Measurements from ENCODE around the gene PLCB4.

DNA sequence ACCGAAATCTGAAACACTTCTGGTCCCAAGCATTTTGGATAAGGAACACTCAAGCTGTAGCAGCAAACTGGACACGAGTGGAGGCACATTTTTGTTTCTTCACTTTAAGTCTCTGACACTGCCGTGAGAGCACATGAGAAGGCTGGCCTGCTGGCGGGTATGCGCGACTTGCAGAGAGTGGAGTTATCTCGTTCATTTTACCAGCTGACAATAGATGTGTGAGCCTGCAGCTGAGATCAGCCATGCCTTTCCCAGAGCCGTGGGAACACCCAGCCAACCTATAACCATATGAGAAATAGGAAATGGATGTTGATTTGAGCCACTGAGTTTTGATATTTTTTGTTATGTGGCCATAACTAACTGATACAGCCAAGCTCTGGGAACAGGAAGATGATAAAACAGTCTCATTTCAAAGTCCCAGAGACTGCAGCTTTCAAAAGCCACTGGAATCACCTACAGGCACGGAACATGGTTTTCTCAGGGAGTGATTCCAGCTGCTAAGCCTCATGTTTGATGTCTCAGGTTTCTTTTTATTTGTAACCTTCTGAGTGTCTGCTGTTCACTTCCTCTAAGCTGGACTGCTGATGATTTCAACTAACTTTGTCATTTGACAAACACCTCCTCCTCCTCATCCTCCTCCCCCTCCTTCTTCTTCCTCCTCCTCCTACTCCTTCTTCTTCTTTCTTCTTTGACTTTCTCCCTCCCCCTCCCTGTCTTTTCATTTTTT lies 416.9 kb downstream of the PLCB4 start:
- TF ChIP-seq POLR2AphosphoS5 (IDR thresholded peaks at IDR 0.05; ENCODE audit: low read depth, low read length) (no peak), TAF1 (IDR thresholded peaks at IDR 0.05; ENCODE audit: borderline replicate concordance, low read depth, low read length) (no peak), POLR2A (IDR thresholded peaks at IDR 0.05; ENCODE audit: low read depth, low read length) (no peak)
